Psoas muscle (tissue), 8 donors: Measurements from ENCODE around the gene RHBDF2. TPM values are rescaled to one million over a fixed set of nuclear protein-coding genes. Genes with fewer than 3 reads are reported as not detected.

Experiments
- ATAC-seq, 4 donors: fragments of 200-7000 bp; cut with Tn5 transposase; one replicate each; pipeline ENCODE4 v1.9.1; 2020; ENCODE audit warnings: moderate library complexity in 3 of 4, mild to moderate bottlenecking in 2 of 4
- DNase-seq, 2 donors: peaks; one replicate each; pipeline ENCODE4 v3.0.0-alpha.2; 2020
- H3K27ac ChIP-seq: fragments of 200-600 bp; one replicate; pipeline ENCODE4 v1.8.0; 2022
- H3K27me3 ChIP-seq, 3 donors: fragments of 200-600 bp in 1 of 3; one replicate each; pipeline versions ENCODE4 v1.6.1 to v1.8.0; 2013 to 2022; ENCODE audit warnings: low read length in 2 of 3, mild to moderate bottlenecking in 2 of 3, moderate library complexity in 1 of 3; ENCODE audit not compliant: insufficient read depth in 3 of 3
- H3K36me3 ChIP-seq, 2 donors: fragments of 200-600 bp in 1 of 2; one replicate each; pipeline versions ENCODE4 v1.6.1 to v1.8.0; 2013 to 2022; ENCODE audit warnings: low read depth in 1 of 2, mild to moderate bottlenecking in 1 of 2, moderate library complexity in 1 of 2; ENCODE audit not compliant: insufficient read depth in 1 of 2
- H3K4me1 ChIP-seq: fragments of 200-600 bp; one replicate; pipeline ENCODE4 v1.8.0; 2022
- H3K4me3 ChIP-seq: fragments of 200-600 bp; one replicate; pipeline ENCODE4 v1.8.0; 2022; ENCODE audit warnings: mild to moderate bottlenecking
- H3K9me3 ChIP-seq: fragments of 200-600 bp; one replicate; pipeline ENCODE4 v1.8.0; 2022
- WGBS, 3 donors: extraction: QIAGEN DNeasy Blood & Tissue Kit; methylation state at CpG; one replicate each; pipeline versions ENCODE4 v1.1.6 to v1.1.7; 2013; 5-methylcytosine and 5-hydroxymethylcytosine counted together
- intact Hi-C, 2 donors: fragments of 100-400 bp; cut with DNase I; formaldehyde crosslinking; loops; one replicate each; pipeline versions ENCODE4 v1.11.0 to v1.14.2; 2022
- polyA plus RNA-seq, 3 donors: library from polyadenylated mRNA; stranded (reverse); fragments of 200-250 nt; gene quantifications; one replicate each; pipeline ENCODE4 v1.2.3, GENCODE V29; 2013
- total RNA-seq, 4 donors: library from RNA; stranded (reverse); fragmentation: NEBNext Ultra II Directional in 2 of 4; extraction: Animal tissue kit (Norgen Biotek cat#: 25700) in 2 of 4; gene quantifications; one replicate each; pipeline versions ENCODE4 v1.2.1 to v1.2.4, GENCODE V29; 2021 to 2023
- TF ChIP-seq, protein P1 (sequence below): fragments of 200-600 bp; IDR thresholded peaks from one replicate; pipeline ENCODE4 v1.8.0; 2022; ENCODE audit warnings: antibody characterized with exemption
- donor health status: healthy with polysubstance abuse.
- donor health status: DM: no; HTN: no; CAD: no; lungs with moderate emphysema.
- donor health status: Bipolar disorder and iron deficiency.
- donor health status: healthy.
- donor health status: DM: yes; HTN: yes; CAD: no.
- donor health status: DM: no; HTN: no; CAD: no.
- donor health status: DM: no; HTN: no; CAD: no.
- donor health status: DM: yes; HTN: yes; CAD: no.

RHBDF2 gene
- total and polyA plus RNA-seq, 7 donors: 6.6 to 23.1 (median 13.3) TPM

DNA sequence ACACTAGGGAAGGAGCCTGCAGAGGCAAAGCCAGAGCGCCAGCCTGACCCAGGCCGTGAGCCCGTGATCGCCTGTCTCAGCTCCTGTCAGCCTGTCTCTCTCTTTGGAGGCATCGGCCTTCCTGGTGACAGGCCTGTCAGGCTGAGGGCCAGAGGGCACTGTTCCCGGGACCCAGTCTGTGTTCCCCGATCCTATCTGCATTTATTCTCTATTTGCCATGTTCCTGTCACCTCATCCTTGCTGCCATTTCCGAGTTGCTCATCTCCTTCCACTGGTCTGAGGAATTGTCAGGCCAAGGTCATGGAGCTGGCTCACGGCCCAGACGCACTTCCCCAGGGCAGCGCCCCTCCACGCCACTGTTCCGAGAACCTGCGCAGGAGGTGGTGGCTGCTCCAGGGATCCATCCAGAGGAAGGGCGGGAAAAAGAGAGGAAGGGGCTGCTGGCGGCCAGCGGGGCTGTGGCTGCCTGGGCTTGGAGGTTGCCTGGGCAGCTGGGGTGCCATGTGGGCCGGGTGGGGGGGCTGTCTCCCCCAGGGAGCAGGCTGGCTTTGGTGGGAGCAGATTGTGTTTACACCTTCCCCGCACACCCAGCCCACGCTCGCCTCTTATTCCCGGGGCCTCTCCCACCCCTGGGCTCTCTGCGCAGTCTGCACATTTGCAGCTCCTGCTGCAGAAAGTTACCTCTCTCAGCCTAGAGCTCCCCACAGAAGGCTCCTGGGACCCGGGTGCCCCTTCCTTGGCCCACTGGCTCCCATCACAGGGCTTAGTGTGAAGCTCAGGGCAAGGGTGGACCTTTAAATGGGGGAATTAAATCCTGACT is 43.5 kb upstream of the RHBDF2 start:
- no peaks in the 10 kb centered on the region for H3K9me3 ChIP-seq
- peak in 1 of 4 donors; percentile 1 for ATAC-seq
- intact Hi-C loops: no loop called here
- H3K4me1 ChIP-seq: peaks cover 49% of the 10 kb centered on the region
- no peak overlapping the region for H3K27ac ChIP-seq
- H3K4me3 ChIP-seq: no peak overlapping the region
- no peaks in the 10 kb centered on the region for H3K27me3 ChIP-seq
- WGBS, 3 donors: 32 to 49% (median 38%) methylated on average over 17 to 24 of the region's 24 CpGs
- DNase-seq: peak in 1 of 2 donors; percentile 55
- TF ChIP-seq, protein P1, sequence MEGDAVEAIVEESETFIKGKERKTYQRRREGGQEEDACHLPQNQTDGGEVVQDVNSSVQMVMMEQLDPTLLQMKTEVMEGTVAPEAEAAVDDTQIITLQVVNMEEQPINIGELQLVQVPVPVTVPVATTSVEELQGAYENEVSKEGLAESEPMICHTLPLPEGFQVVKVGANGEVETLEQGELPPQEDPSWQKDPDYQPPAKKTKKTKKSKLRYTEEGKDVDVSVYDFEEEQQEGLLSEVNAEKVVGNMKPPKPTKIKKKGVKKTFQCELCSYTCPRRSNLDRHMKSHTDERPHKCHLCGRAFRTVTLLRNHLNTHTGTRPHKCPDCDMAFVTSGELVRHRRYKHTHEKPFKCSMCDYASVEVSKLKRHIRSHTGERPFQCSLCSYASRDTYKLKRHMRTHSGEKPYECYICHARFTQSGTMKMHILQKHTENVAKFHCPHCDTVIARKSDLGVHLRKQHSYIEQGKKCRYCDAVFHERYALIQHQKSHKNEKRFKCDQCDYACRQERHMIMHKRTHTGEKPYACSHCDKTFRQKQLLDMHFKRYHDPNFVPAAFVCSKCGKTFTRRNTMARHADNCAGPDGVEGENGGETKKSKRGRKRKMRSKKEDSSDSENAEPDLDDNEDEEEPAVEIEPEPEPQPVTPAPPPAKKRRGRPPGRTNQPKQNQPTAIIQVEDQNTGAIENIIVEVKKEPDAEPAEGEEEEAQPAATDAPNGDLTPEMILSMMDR: no peak
- H3K36me3 ChIP-seq: no peaks in the 10 kb centered on the region

- DNase-seq (no peak), ATAC-seq (no peak)
- no peak overlapping the region for H3K27ac ChIP-seq
- H3K4me3 ChIP-seq: no peak overlapping the region
- TF ChIP-seq, protein P1: no peak
- peaks cover 49% of the 10 kb centered on the region for H3K4me1 ChIP-seq
- H3K9me3 ChIP-seq: no peaks in the 10 kb centered on the region
- no peaks in the 10 kb centered on the region for H3K27me3 ChIP-seq
- H3K36me3 ChIP-seq: no peaks in the 10 kb centered on the region
- WGBS, 3 donors: 24 to 45% (median 28%) methylated on average over 20 to 22 of the region's 22 CpGs
- intact Hi-C loops: no loop called here
Observed at GRCh38 chr17:76543826-76544545, 42.8 kb upstream of the RHBDF2 start.

GRCh38 chr17:76543482-76543825 is 42.2 kb upstream of the RHBDF2 start:
- H3K4me3 ChIP-seq: no peak overlapping the region
- DNase-seq (no peak), ATAC-seq (no peak)
- TF ChIP-seq, protein P1: no peak
- H3K27ac ChIP-seq: no peak overlapping the region
- H3K36me3 ChIP-seq: no peaks in the 10 kb centered on the region
- H3K4me1 ChIP-seq: peaks cover 50% of the 10 kb centered on the region
- 49 to 67% (median 51%) methylated on average over 6 of the region's 6 CpGs for WGBS, 3 donors
- intact Hi-C loops: no loop called here
- no peaks in the 10 kb centered on the region for H3K9me3 ChIP-seq
- peaks cover 0 to 1% (median 0%) of the 10 kb centered on the region in 3 donors for H3K27me3 ChIP-seq

- DNase-seq: no peak
- intact Hi-C loops: no loop called here
- Histone ChIP-seq H3K9me3 (no peaks in the 10 kb centered on the region), H3K27me3 (peaks cover 0 to 6% (median 4%) of the 10 kb centered on the region in 3 donors), H3K36me3 (no peaks in the 10 kb centered on the region), H3K27ac (no peak overlapping the region), H3K4me1 (peaks cover 51% of the 10 kb centered on the region), H3K4me3 (no peak overlapping the region)
- WGBS, 3 donors: 76 to 85% (median 81%) methylated on average over 7 to 8 of the region's 8 CpGs
- TF ChIP-seq, protein P1: no peak
- ATAC-seq: no peak
Observed at GRCh38 chr17:76542984-76543383, 41.8 kb upstream of the RHBDF2 start.
